DMS 273 (cell line): ENCODE data around the gene CD27.

Experiments used
- DNase-seq: peaks from one replicate; lab custom pipeline; 2025; ENCODE audit not compliant: unreplicated experiment; lab: John Stamatoyannopoulos, UW

CD27 gene

GRCh38 chr12:6434205-6435140 lies 10.3 kb upstream of the CD27 start:
- DNase-seq = no peak

GRCh38 chr12:6435961-6436715 lies 8.6 kb upstream of the CD27 start:
- no peak for DNase-seq

DNA sequence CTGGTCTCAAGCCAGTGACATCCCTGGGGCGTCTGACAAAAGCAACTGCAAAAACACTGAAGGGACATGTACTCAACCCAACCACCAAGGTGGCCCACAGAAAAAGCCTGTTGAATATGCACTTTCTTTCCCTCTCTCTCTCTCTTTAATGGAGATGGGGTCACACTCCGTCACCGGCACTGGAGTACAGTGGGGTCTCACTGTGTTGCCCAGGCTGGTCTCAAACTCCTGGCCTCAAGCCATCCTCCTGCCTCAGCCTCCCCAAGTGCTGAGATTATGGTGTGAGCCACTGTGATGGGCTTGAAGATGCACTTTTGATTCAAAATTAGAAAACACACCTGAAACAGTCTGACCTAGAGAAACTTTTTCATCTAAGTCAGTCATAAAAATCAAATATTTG lies 7.2 kb upstream of the CD27 start:
- no peak for DNase-seq

DNA sequence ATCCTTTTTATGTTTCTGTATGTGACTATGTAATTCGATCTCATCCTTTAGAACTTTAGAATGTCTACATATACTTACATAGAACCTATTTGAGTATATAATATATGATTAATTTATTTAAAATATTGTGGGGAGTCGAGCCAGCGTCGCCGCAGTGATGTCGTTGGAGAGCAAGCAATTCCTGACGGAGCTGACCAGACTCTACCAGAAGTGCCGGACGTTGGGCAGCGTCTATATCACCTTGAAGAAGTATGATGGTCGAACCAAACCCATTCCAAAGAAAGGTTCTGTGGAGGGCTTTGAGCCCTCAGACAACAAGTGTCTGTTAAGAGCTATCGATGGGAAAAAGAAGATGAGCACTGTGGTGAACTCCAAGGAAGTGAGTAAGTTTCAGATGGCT lies 6.4 kb upstream of the CD27 start:
- no peak for DNase-seq

DNA sequence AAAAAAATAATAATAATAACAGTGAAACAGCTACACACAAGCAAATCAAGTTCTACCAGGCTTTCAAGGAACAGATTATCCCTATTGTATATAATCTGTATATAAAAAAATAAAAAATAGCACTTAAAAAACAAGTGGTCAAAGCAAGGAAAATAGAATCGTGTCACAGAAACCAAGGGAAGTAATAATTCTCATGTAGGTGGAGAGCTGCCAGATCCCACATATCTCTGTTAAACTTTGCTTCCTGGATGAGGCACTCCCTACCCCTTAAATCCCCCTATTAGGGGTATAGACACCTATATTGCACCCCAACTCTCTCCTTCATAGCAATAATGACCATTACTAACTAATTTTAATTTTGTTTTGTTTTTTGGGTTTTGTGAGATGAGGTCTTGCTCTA lies 4.4 kb upstream of the CD27 start:
- no peak for DNase-seq

GRCh38 chr12:6442836-6443235 lies 1.9 kb upstream of the CD27 start:
- DNase-seq = no peak

- no peak for DNase-seq
Measured at GRCh38 chr12:6443361-6443983, 1.3 kb upstream of the CD27 start.

- no peak for DNase-seq
Measured at GRCh38 chr12:6444031-6444430, 724 bp upstream of the CD27 start.

DNA sequence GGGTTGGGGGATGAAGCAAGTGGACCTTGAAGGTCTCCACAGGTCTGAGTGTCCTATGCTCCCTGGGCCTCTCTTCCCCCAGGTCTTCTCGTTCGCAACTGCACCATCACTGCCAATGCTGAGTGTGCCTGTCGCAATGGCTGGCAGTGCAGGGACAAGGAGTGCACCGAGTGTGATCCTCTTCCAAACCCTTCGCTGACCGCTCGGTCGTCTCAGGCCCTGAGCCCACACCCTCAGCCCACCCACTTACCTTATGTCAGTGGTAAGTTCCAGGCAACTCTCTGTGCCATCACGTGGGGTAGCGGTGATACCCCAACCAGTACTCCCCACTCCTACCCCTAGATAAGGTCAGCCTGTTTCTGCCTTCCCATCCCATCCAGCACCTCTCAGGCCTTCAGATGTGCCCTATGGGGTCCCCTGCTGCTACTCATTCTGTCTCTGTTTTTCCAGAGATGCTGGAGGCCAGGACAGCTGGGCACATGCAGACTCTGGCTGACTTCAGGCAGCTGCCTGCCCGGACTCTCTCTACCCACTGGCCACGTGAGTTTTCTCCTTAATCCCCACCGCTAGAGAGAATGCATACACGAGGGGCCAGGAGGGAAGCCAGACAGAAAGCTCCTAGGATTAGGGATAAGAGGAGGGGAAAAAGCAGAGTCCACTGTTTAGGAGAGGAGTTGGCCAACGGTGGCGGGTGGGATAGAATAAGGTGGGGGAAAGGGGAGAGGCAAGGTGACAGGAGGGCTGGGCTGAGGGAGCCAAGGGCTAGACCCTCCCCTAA lies 5.5 kb downstream of the CD27 start:
- peak; percentile 40 for DNase-seq

DNA sequence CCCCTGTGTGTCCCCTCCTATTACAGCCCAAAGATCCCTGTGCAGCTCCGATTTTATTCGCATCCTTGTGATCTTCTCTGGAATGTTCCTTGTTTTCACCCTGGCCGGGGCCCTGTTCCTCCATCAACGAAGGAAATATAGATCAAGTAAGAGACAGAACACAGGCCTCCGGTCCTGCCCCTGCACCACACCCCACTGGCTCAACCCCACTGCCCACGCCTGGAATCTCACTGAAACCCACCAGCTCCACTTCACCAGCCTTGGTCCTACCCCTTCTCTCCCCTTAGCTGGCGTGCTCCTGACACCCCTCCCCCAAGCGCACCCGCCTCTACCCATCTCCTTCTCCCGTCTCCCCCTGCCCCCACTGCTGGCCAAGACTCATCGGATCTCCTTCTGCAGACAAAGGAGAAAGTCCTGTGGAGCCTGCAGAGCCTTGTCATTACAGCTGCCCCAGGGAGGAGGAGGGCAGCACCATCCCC lies 6.2 kb downstream of the CD27 start:
- no peak for DNase-seq

DNA sequence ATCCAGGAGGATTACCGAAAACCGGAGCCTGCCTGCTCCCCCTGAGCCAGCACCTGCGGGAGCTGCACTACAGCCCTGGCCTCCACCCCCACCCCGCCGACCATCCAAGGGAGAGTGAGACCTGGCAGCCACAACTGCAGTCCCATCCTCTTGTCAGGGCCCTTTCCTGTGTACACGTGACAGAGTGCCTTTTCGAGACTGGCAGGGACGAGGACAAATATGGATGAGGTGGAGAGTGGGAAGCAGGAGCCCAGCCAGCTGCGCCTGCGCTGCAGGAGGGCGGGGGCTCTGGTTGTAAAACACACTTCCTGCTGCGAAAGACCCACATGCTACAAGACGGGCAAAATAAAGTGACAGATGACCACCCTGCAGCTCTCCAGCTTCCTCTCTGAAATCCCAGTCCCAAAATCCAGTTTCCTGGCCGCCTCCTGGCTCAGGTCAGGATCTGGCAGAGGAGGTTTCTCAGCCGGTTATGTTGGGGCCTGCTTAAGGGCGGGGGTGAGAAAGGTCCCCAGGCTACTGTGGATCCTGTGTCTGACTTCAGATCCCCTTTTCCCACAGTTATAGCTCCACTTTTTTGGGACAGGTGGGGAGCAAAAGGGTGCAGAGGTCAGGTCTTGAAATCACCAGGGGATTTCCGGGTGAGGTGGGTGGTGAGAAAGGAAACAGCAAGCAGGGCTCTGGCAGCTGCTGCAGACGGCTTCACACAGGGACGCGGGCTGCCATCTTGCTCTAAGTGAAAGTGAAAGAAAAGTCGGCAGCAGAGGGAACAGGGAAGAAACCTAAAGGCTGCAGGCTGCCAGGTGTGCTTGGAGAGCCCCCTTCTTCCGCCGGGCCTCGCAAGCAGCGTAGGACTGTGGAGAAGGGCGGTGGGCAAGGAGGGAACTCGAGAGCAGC lies 6.8 kb downstream of the CD27 start, which contains the start of gene TAPBPL:
TAPBPL (plus strand) TSS at position 695 of the 897 bp plus-strand sequence. CDS start 207 bp downstream, outside the sequence.
- DNase-seq = peak; percentile 89

- peak; percentile 48 for DNase-seq
Measured at GRCh38 chr12:6452245-6452943, 7.6 kb downstream of the CD27 start.

DNA sequence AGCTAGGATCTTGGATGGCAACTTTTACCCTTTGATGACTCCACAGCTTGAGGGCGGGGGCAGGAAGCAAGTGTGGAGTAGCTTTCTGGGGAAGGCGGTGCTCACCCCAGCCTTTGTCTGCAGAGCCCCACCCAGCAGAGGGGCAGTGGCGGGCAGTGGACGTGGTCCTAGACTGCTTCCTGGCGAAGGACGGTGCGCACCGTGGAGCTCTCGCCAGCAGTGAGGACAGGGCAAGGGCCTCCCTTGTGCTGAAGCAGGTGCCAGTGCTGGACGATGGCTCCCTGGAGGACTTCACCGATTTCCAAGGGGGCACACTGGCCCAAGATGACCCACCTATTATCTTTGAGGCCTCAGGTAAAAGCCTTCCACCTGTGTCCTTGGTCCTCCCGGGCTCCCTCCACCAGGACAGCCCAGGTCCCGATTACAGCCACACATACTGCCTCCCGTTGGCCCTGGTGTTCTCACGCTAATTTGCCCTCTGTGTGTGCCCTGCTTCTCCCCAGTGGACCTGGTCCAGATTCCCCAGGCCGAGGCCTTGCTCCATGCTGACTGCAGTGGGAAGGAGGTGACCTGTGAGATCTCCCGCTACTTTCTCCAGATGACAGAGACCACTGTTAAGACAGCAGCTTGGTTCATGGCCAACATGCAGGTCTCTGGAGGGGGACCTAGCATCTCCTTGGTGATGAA lies 8.3 kb downstream of the CD27 start:
- DNase-seq = no peak

GRCh38 chr12:6457220-6457945 lies 12.6 kb downstream of the CD27 start:
- no peak for DNase-seq

- DNase-seq = no peak
Measured at GRCh38 chr12:6458281-6459003, 13.7 kb downstream of the CD27 start.

GRCh38 chr12:6459004-6459337 lies 14.2 kb downstream of the CD27 start:
- no peak for DNase-seq

DNA sequence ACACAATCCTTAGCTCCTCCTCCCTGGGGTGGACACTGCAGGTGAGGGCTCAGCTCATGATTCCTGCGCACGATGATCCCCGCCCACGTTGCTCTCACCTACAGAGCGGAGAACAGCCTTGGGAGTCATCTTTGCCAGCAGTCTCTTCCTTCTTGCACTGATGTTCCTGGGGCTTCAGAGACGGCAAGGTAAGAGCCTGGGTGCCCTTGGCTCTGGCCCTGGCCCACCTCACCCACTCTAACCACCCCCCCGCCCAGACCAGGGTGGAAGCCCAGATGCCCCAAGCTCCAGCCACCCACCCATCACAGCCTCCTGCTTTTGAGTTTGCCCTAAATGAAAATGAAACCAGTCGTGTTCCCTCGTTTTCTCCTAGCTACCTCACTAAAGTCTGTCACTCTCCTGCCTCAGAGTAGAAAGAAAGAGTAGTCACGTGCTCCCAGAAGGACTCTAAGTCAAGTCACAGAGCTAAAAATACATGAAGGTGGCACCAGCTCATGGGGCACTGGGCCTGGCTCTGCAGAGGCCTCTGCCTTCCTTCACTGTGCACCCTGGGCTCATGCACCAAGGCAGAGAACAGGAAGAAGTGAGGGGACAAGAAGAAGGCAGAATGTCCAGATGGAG lies 16.1 kb downstream of the CD27 start:
- no peak for DNase-seq
